H1 (cell line): ENCODE data around the gene TAMALIN. TPM values are rescaled to one million over a fixed set of nuclear protein-coding genes. Genes with fewer than 3 reads are reported as not detected.

Experiments
- ATF2 ChIP-seq: IDR thresholded peaks from 2 replicates; pipeline ENCODE4 v1.6.1; 2012; ENCODE audit warnings: low read length, inconsistent platforms
- CTBP2 ChIP-seq: IDR thresholded peaks from 2 replicates; pipeline ENCODE4 v1.7.0; 2011; ENCODE audit warnings: borderline replicate concordance, mild to moderate bottlenecking, moderate library complexity, mixed read lengths, low read length; ENCODE audit not compliant: insufficient read depth, insufficient read length
- EZH2 ChIP-seq: fragments of 200-600 bp; sonication (generic); IDR thresholded peaks from 2 replicates; pipeline ENCODE4 v1.7.1; 2012; ENCODE audit warnings: low read depth, mild to moderate bottlenecking, moderate library complexity, low read length, inconsistent platforms; ENCODE audit not compliant: severe bottlenecking
- MAFK ChIP-seq: IDR thresholded peaks from 2 replicates; pipeline ENCODE4 v1.6.1; 2012; ENCODE audit warnings: low read depth, mild to moderate bottlenecking, improper control_type of control experiment, low read length
- polyA plus RNA-seq, 7 experiments: library from polyadenylated mRNA; depleted of rRNA in 3 of 7; stranded (reverse) in 5 of 7; unstranded in 2 of 7; fragments of >200 nt in 5 of 7; fragments of 200-250 nt in 2 of 7; gene quantifications; 1 replicate in 5 of 7; 2 replicates in 1 of 7; 4 replicates in 1 of 7; pipeline versions ENCODE4 v1.2.1 to v1.2.3, GENCODE V29; 2011 to 2013; ENCODE audit warnings: missing spikeins in 2 of 7, mixed read lengths in 2 of 7
- total RNA-seq: library from RNA; stranded (reverse); fragmentation: NEBNext Ultra II Directional; extraction: Animal tissue kit (Norgen Biotek cat#: 25700); gene quantifications from 2 replicates; pipeline ENCODE4 v1.2.1, GENCODE V29; 2021

Gene TAMALIN
- total and polyA plus RNA-seq, 2 of the 8 experiments (the other 6 are each of a cell fraction or from before 2014, with no cell fraction given), result 2.6 to 4.9 TPM

GRCh38 chr12:52044292-52044983 is 37.7 kb downstream of the TAMALIN start (continued):
- no peak for TF ChIP-seq MAFK
- TF ChIP-seq CTBP2, result no peak
- TF ChIP-seq EZH2, result no peak
- TF ChIP-seq ATF2, result no peak
